Measurements from ENCODE around the gene PHYKPL.
"Not testable (repeated sequence)": the region's sequence is repeated elsewhere in the genome, so short reads cannot be mapped to it uniquely, and the experiment has no call there.

Gene PHYKPL

DNA sequence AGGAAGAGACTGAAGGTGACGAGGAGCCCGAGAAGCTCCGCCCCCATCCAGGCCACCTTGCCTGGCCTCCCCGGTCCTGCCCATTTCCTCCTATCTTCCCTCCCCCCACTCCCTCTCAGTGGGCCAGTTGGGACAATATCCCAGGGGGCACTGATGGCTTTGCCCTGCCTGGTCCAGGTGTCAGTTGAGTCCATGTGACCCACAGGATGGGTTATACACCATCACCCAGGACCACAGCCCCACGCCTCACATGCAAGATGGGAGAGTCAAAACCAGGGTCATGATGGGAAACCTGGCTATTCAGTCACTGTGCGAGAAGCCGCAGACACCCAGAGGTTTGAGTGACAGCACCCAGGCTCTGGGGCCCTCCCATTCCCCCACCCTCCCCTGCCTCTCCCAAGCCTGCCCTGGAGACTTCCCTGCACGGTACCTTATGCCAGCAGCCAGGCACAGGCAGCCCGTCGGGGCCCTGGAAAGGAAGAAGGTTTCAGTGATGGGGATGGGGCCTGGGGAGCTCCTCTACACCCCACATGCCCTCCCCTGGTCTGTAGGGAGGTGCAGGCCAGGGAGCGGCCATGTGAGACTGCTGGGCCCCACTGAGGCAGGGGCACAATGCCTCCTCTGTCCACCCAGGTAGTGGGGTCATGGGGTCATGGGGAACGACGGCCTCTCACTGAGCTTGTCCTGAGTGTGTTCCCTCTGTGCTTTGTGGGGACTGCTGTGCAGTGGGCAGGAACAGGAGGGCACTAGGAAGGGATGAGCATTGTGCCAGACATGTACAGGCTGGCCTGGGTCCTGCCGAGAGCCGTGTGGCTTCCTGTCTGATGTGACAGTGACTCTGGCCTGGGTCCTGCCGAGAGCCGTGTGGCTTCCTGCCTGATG lies 6.3 kb upstream of the PHYKPL start:
- FAIRE-seq, result no peak

DNA sequence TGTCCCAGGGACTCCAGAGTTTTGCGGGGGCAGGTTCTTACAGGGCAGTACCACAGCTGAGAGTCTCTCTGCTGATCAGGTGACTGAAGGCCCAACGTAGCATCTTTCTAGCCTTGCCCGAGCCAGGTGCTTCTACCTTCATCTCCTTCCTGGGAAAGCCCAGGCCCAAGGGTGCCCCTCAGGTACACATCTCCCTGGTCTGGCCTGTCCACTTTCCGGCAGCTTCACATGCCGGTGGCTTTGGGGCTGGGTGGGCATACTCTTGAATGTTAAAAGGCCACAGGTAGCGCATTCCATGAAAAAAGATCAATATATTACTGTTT lies 5.7 kb upstream of the PHYKPL start:
- no peak for FAIRE-seq

DNA sequence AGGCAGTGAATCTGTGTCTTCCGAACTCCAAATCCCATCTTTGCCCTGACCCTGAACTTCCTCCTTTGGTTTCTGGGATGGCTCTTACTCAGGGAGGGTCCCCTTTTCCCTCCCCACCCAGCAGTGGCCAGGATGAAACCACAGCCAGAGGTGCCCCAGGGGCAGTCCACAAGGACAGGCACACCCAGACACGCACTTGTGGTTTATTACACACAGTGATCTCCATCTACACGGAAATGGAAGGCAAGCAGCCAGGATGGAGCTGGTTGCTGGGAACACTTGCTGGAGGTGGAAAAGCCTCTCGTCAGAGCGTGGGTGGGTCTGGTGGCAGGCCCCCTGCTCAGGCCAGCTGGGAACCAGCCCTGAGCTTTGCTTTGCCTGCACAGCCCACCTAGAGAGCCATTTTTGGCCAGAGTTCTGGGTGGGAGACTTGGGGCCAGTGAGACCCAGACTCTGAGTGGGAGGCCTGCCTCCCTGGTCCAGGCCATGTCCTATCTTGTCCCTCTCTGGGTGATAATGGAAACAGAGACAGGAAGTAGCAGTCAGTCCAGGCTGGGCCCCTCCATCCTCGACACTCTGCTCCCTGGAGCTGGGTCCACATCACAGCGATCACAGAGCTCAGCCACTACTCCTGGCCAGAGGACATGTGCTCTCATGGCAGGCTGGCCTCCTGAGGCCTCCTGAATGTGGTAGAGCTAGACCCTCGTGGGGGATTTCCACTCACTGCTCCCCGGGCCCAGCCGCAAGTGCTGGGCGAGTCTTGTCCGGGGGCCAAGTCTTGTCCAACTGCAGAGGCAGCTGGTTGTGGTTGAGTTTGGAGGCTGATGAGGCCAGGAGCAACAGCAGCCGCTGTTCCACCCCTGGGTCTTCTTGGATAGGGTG lies 5.1 kb upstream of the PHYKPL start:
- FAIRE-seq, result no peak

DNA sequence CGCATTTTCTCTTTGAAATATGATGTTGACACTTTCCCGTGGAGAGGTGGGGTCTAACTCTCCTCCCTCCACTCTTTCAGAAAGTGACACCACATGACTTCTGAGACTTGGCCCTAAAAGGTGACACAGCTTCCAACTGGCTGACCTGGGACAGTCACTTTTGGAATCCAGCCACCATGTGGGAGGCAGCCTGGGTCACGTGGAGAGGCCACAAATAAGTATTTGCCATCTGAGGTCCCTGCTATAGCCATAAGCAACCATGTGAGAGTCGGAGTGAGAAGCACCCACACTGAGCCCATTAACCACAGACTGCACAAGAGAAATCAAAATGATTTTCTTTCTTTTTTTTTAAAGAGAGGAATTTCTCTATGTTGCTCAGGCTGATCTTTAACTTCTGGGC lies 4.1 kb upstream of the PHYKPL start:
- no peak for FAIRE-seq

DNA sequence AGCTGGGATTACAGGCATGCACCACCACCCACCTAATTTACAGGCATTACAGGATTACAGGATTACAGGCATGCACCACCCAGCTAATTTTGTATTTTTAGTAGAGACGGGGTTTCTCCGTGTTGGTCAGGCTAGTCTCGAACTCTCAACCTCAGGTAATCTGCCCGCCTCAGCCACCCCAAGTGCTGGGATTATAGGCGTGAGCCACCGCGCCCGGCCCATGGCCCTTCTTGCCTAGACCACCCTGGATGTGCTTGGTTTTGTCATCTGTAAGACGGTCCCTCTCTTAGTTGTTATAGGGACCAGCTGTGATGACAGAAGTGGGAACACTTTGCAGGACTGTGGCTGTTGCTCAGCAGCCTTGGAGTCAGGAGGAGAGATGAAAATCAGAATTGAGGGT lies 3.5 kb upstream of the PHYKPL start:
- FAIRE-seq, result no peak

DNA sequence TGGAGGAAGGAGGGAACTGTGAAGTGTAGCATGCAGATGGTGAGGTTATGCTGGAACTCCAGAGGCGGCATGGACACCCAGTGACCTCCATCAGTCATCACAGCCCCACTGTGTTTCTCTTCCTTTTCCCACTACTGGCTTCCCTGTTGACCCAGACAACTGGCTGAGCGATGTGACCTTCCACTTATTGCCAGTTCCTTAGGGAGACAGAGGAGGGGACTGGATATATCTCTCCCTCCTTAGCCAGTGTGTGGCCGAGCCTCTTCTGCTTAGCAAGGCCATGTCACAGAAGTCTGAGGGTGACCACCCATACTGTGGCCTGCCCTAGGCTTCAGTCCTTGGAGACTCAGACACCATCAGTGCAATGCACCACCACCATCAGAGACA lies 3.0 kb upstream of the PHYKPL start:
- FAIRE-seq, result no peak

DNA sequence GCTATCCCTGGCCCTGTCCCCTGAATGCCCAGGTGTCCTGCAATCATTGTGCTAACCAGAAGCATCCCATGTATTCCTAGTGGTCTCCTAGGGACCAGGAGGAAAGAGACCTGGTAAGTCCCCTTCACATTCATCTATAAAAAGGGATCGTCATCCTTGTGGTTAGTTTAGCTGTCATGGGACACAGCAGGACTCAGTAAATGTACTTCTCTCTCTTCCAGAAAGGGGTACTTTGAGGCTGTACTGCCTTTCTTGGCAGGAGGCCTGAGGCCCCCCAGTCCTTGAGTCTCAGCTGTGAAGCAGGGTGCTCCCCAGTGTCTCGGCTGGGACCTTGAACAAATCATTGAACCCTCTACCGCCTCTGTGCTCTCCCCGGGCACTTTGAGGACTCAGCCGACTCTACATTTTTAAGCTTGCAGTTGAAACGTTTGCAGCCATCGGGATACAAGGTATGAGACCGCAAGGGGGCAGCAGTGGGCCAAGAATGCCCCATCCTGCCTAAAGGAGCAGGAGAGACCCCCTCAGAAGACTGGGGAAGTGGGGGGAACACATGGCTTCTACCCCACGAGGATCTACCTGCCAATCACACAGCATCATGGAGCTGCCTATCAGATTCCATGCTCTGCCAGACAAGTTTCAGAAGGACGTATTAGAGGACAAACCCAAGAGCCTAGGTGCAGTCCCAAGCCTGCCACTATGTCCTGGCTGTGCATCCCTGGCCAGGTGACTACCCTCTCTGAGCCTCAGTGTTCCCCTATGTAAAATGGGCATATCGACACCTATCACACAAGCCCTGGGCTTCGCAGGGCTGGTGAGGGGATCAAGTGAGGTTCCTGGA lies 2.4 kb upstream of the PHYKPL start:
- no peak for FAIRE-seq

DNA sequence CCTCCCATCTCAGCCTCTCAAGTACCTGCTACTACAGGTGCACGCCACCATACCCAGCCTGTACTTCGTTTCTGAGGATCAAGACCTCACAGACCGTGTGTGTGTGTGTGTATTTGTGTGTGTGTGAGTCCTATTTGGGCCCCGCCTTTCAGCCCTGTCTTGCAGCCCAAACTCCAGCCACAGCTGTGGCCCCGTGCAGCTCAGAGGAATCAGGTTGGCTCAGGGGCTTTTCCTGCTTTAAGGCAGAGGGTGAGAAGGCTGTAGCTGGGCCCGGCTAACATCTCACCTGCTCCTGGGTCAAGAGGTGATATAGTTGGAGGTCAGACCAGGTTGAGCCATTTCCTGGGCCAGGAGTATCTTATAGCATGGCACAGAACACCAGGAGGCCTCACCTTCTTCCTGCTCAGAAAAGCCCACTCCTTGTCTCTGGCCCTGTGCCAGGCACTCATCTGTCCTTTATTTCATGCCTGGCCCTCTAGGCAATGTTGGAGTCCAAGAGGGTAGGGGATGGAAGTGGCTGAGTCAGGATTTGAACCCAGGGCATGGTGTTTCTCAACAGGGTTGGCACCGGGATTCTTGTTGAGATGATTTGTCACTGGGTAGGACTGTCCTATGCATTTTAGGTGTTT lies 1.6 kb upstream of the PHYKPL start:
- FAIRE-seq, result no peak

DNA sequence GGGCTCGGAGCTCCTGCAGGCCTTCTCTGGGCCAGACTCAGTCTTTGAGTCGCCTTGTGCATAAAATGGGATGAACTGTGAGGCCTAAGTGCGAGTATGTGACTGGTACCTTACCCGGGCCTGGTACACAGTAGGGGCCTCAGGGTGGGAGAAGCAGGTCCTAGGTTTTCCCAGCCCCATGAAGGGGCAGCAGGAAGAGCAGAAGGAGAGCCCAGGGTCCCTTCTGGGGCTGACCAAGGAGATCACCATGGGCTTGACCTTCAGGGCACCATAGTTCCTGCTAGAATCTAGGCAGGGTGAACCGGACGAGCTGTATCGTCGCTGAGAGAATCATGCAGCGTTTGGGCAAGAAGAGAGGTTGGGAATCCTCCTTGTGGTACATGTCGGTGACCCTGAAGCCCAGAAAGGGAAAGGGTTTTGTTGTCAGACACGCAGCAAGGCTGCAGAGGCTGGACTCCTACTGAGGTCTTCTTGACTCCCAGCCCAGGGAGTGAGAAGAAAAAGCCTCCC lies 373 bp upstream of the PHYKPL start:
- FAIRE-seq, result no peak

DNA sequence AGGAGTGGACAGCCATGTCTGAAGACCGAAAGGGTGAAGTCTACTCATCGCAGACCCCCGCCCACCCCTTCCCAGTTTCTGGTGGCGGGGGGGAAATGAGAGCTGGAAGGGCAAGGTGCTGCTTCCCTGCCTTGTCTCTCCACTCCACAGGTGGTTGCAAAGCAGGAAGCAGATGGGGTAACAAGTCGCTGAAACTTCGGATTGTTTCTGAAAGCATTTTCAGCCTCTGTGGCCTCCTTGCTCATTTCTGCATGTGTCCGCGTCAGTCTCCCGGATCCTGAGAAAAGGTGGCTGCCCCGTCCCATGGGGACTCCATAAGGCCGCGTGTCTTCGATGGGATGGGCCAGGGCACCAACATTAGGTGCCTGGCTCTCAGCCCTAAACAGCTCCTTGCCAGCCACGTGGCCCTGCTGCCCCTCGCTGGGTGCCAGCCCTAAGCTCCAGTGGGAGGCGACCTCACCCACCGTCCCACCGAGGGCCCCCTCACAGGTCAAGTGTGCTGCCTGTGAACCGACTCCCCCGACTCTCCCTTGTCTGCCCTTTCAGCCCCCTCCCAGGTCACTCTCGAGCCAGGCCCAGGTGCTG lies 971 bp downstream of the PHYKPL start:
- FAIRE-seq, result no peak

DNA sequence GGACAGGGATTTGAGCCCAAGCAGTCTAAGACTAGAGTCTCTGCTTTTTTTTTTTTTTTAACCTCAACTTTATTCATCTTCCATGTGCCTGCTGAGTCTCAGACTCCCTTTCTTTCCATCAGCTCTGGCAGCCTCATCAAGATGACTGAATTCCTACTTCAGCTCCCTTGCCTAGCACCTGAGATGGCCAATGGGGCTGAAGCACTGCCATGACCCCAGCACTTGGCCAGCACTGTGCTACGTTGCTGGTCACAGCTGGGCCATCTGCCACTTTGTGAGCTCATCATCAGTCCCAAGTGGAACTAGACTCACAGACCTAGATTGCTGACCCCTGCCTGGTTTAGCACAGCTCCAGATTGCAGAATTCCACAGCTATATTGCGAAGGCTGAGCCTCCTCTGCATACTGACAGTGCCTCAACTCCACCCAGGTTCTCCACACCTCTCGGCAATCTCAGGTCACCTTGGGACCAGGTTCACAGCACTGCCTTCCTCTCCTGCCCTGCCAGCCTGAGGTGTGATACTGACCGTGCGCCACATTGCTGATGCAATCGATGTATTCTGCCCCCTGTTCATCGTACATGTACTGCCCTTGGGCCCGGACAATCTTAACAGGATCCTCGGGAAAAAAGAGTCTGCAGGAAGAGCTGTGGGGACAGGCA lies 1.6 kb downstream of the PHYKPL start:
- FAIRE-seq, result no peak

DNA sequence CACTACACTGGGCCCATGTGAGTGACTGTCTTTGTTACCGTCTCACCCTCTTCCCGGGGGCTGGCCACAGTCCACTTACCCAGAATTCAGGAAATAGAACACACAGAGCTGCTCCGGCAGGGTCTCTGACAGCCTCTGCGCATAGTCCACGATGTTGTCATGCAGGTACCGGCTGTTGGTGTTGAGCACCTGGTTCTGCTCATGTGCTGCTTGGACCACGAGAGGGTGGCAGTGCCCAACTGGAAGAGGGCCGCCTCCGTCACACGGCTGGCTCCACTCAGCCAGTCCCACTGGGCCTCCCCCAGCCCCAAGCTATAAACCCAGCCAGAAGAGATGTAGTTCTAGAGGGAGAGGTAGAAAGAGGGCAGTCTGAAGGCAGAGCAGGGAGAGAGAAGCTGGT lies 2.7 kb downstream of the PHYKPL start:
- FAIRE-seq, result no peak

DNA sequence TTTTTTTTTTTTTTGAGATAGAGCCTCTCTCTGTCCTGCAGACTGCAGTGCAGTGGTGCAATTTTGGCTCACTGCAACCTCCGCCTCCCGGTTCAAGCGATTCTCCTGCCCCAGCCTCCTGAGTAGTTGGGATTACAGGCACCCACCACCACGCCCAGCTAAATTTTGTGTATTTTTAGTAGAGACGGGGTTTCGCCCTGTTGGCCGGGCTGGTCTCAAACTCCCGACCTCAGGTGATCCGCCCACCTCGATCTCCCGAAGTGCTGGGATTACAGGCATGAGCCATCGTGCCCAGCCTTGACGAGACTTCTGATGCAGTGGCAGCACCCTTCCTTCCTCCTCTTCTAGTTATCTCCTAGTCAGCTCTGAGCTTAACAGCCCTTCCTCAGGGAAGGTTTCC lies 3.5 kb downstream of the PHYKPL start:
- FAIRE-seq, result not testable (repeated sequence)

DNA sequence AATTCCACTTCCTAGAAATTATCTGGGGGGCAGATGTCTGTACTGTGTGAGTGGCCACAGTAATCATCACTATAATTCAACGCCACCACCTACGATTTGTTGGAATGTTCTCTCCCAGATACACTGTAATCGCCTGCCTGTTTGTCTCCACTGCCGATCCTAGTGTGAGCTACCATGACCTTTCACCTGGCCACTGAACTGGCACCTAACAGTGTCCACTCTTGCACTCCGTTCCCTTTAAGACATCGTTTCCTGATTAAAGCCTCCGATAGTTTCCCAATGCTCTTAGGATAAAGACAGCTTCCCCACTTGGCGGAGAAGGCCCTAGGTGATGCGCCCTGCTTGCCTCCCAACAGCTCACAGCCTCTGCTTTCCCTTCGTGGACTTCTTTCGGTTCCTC lies 4.0 kb downstream of the PHYKPL start:
- FAIRE-seq, result no peak

DNA sequence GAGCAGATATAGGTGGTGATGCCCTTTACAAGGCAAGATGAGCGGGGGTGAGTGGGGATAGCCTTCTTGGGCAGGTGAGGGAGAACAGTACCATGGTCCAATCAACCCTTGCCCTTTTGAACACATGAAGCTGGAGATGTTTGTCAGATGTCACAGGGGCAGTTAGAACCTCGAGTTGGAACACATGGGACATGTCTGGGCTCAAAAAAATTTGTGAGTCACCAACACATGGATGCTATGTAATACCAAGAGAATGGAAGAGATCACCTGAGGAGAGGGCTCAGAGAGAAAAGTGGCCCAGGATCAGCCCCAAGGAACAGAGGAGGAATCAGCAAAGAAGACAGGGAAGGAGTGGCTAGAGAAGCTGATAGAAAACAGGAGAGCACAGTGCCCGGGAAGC lies 4.7 kb downstream of the PHYKPL start:
- no peak for FAIRE-seq

DNA sequence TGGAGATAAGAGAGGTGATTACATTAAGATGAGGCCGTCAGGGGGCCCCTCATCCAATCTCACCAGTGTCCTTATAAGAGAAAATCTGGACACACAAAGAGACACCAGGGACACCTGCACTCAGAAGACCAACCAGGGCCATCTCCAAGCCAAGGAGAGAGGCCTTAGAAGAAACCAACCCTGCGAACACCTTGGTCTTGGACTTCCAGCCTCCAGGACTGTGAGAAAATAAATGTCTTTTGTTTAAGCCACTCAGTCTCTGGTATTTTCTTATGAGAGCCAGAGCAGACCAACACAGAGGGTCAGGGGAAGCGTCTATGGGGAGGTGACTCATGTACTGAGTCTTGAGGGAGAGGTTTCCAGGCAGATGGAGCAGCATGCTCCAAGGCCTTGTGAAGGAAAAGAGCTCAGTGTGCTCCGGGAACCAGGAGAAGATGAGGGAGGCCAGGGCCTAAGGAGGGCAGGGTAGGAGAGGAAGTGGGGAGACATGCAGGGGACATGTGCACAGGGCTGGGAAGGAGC lies 5.4 kb downstream of the PHYKPL start:
- no peak for FAIRE-seq

DNA sequence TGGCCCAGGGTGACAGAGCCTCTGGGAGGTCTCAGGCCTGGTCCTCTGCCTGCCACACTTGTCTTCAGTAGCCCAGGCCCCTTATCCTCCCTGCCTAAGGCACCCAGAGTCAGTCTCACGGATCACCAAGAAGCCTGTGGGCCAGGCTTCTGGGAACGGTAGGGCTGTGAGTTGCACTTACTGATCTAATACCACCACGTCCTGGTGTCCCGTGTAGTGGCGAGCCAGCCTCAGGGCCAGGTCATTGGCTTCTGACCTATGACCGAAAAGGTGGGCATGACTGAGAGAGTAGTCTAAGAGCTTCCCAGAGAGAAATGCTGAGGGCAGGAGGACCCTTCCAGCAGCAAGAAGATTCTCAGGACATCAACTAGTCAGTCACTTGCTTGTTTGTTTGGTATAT lies 7.4 kb downstream of the PHYKPL start:
- no peak for FAIRE-seq

DNA sequence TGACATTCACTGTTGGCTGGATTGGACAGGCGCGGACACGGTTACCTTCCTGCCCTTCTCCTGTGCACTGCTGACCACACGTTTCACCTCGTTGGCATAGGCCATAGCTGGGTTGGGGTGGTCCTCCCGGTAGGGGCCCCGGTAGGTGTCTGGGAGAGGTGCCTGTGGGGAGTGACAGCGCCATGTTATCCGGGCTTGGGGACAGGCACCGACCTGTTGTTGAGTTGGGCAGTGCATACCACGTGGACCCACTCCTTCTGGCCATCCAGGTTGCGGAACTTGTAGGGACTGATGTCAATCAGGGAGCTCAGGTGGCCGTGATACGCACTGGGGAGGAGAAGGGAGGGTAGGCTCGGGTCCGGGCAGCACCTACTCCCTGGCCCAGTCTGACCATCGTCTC lies 8.2 kb downstream of the PHYKPL start:
- FAIRE-seq, result no peak

DNA sequence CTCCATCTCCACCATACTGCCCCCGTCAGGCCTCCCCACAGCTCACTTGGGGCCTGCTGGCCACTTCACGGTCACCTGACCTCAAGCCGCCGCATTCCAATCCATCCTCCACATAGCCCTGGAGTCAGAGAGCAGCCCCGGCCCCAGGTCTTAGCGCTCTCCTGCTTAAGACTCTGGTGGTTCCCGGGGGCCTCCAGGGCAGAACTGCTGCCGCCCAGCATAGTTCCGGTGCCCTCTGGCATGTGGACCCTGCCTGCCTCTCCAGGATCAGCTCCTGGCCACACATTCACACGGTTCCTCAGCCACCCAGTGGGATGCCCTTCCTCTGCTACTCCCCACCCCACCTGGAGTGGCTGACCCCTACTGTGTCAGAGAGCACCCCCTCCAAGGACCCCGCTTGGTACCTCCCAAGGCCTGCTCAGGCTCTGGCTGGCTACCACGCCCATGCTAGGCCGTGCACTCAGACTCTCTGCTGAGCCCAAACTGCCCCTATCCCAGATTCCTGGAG lies 8.7 kb downstream of the PHYKPL start:
- no peak for FAIRE-seq

DNA sequence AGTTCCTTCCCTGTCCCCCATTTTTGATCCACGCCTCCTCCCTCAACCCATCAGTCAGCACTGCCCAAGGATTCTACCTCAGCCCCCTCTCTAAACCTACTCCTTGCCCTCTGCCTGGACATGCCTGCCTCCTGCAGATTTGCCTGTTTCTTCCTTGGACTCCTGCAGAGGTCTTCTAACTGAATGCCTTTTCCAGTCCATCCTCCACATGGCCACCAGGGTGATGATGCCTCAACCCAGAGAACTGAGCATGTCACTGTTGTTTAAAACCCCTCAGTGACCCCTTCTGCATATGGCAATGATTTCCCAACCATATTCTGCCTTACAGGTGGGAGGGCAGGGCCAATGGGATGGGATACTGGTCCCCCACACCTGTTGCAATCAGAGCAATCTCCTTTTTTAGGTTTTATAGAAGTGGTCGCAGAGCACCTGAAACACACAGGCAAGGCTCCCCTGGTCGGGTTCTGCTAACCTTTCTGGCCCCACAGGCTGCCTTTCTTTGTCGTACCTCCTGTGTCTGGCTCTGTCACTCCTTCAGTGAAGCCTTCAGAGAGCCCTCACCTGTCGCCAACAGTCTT lies 9.3 kb downstream of the PHYKPL start:
- no peak for FAIRE-seq

DNA sequence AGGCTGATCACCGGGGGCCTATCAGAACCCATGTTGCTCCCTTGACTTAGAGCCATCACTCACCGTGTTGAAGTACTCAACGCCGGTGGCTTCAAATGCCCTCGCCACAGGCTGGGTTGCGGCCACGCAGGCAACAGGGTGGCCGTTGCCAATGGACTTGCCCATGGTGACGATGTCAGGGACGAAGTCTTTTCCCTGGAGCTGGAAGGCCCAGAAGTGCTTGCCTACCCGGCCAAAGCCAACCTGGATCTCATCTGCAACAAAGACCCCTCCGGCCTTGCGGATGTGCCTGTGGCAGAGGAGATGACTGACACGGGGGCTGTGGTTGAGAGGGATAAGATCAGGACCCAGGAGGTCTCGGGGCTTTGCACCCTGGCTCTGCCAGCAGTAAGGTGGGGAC lies 10.3 kb downstream of the PHYKPL start:
- no peak for FAIRE-seq
